T-helper 1 cell treated with Interleukin-12 subunit alpha and Interleukin-12 subunit beta and Interleukin-4 antibody, amounts not matched to agents 30 μg/mL and 1 μg/mL, for 36 hours (primary cell): ENCODE measurements around the gene ANKRD13B.

Experiments
- H3K27ac Mint-ChIP-seq: one replicate; pipeline ENCODE4 v1.8.0; 2021; ENCODE audit warnings: mild to moderate bottlenecking, mixed read lengths
- H3K27me3 Mint-ChIP-seq: one replicate; pipeline ENCODE4 v1.8.0; 2021; ENCODE audit warnings: low read depth, mixed read lengths
- H3K36me3 Mint-ChIP-seq: one replicate; pipeline ENCODE4 v1.8.0; 2021; ENCODE audit warnings: low read depth, mixed read lengths
- H3K4me1 Mint-ChIP-seq: one replicate; pipeline ENCODE4 v1.8.0; 2021; ENCODE audit warnings: low read depth, mixed read lengths
- H3K4me3 Mint-ChIP-seq: one replicate; pipeline ENCODE4 v1.8.0; 2021; ENCODE audit warnings: mild to moderate bottlenecking, moderate library complexity, mixed read lengths
- H3K9me3 Mint-ChIP-seq: one replicate; pipeline ENCODE4 v1.8.0; 2021; ENCODE audit warnings: mixed read lengths

The ANKRD13B gene

DNA sequence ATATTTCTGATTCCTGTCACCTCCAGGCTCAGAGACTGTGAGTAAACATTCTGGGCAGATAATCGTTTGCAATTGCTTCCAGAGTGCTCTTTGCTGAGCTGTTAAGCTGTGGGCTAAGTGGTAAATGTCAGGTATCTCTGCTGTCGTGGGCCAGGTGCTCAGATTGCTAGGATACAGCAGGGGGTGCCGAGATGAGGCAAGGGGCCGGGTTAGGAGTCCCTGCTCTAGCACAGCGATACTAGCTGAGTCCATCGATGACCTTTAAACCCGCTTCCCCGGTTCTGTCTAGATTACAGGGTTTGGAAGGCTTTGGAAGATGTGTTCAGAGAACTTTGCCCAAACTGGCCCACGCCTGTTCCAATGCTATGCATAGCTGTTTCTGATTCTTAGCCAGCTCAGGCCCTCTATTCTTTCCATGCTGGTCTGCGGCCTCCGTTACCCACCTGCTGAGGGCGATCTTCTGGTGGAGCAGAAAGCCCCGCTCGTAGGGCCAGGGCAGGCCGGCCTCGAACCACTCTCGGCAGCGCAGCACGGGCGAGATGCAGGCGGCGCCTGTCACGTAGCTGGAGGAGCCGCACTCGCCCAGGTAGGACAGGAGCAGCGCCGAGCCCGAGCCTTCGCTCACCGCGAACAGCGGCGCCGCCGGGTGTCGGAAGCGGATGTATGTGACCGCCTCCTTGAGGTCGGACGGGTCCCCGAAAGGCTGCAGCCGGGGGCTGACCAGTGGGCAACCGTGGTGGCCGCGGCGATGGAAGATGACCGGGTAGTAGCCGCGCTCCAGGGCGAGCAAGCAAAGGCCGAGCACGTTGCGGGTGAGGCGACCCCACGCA is 27.1 kb upstream of the ANKRD13B start:
- Mint-ChIP-seq H3K27ac (peak overlapping the region; percentile 89), H3K4me1 (peaks cover 29% of the 10 kb centered on the region), H3K36me3 (peaks cover 19% of the 10 kb centered on the region)

GRCh38 chr17:29566473-29567303 is 26.2 kb upstream of the ANKRD13B start, which contains the start of gene ABHD15:
Gene ABHD15 (minus strand): TSS chr17:29567037. CDS start chr17:29566966, 71 bp downstream.
- no peaks in the 10 kb centered on the region for H3K9me3 Mint-ChIP-seq
- H3K36me3 Mint-ChIP-seq = peaks cover 20% of the 10 kb centered on the region
- peaks cover 29% of the 10 kb centered on the region for H3K4me1 Mint-ChIP-seq
- H3K27ac Mint-ChIP-seq = peak within 1 kb of the TSS; percentile 97
- peak within 1 kb of the TSS; percentile 97 for H3K4me3 Mint-ChIP-seq
- H3K27me3 Mint-ChIP-seq = no peaks in the 10 kb centered on the region

More for the DNA sequence above, 27.1 kb upstream of the ANKRD13B start:
- Mint-ChIP-seq H3K4me3 (peak overlapping the region; percentile 89), H3K9me3 (no peaks in the 10 kb centered on the region), H3K27me3 (no peaks in the 10 kb centered on the region)

DNA sequence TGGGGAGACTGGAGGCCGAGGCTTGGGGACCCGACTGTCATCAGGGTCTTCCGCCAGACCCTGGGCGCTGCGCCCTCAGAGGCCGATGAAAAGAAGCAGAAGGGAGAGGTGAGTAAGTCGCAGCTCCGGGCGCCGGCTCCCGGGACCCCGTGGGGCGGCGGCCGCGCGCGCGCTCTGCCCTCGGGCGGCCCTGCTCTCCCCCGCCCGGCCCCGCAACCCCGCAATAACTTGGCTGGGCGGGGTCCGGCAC is 25.7 kb upstream of the ANKRD13B start:
- no peaks in the 10 kb centered on the region for H3K9me3 Mint-ChIP-seq

GRCh38 chr17:29567554-29568330 is 25.2 kb upstream of the ANKRD13B start:
- H3K4me1 Mint-ChIP-seq = peaks cover 29% of the 10 kb centered on the region

More for the DNA sequence above, 25.7 kb upstream of the ANKRD13B start:
- Mint-ChIP-seq H3K4me3 (peak overlapping the region; percentile 97), H3K36me3 (peaks cover 14% of the 10 kb centered on the region), H3K27ac (peak overlapping the region; percentile 97), H3K27me3 (no peaks in the 10 kb centered on the region), H3K4me1 (peaks cover 29% of the 10 kb centered on the region)

DNA sequence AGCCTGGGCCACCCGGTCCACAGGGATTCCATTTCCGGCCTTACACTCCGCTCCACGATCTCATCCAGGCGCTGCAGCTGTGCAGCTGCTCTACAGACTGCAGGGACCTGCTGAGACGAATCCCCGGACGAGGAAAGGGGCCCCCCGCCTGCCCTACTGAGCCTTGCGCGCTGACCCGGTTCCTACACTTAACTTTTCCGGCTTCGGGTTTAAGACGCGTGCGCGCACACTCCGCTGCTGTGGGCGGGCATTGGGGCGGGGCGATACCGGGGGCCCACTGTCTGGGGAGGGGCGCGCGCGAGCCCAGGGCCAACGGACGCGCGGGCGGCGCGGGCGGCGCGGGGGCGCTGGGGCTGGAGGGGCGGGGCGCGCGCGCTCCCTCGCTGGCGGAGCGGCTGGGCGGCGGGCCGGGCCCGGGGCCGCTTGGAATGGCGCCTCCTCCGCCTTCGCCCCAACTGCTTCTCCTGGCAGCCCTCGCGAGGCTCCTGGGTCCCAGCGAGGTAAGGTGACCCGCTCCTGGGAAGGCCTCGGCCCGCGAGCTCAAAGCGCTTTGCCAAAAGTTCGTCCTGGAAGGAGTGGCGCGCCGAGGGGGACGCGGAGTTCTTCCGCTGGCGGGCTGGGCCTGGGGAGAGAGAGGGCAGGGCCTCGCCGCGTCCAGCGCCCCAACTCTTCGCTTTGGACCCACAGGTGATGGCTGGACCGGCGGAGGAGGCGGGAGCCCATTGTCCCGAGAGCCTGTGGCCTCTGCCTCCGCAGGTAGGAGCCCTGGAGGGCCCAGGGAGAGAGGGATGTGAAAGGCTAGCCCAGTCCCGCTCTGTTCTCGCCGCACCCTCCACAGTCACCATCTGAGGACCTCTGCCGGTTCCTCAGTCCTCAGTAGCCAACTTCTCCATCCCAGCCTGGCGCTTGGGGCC is 24.3 kb upstream of the ANKRD13B start, which contains the start of gene TP53I13:
TP53I13 (plus strand) TSS at position 371 of the 914 bp plus-strand sequence; CDS start at position 429, 58 bp downstream.
- Mint-ChIP-seq H3K4me1 (peaks cover 29% of the 10 kb centered on the region), H3K4me3 (peak within 1 kb of the TSS; percentile 97), H3K27me3 (no peaks in the 10 kb centered on the region), H3K9me3 (no peaks in the 10 kb centered on the region), H3K36me3 (peaks cover 16% of the 10 kb centered on the region), H3K27ac (peak within 1 kb of the TSS; percentile 97)

More at GRCh38 chr17:29567554-29568330, 25.2 kb upstream of the ANKRD13B start:
- Mint-ChIP-seq H3K4me3 (peak overlapping the region; percentile 97), H3K9me3 (no peaks in the 10 kb centered on the region), H3K27me3 (no peaks in the 10 kb centered on the region), H3K36me3 (peaks cover 11% of the 10 kb centered on the region), H3K27ac (peak overlapping the region; percentile 97)

DNA sequence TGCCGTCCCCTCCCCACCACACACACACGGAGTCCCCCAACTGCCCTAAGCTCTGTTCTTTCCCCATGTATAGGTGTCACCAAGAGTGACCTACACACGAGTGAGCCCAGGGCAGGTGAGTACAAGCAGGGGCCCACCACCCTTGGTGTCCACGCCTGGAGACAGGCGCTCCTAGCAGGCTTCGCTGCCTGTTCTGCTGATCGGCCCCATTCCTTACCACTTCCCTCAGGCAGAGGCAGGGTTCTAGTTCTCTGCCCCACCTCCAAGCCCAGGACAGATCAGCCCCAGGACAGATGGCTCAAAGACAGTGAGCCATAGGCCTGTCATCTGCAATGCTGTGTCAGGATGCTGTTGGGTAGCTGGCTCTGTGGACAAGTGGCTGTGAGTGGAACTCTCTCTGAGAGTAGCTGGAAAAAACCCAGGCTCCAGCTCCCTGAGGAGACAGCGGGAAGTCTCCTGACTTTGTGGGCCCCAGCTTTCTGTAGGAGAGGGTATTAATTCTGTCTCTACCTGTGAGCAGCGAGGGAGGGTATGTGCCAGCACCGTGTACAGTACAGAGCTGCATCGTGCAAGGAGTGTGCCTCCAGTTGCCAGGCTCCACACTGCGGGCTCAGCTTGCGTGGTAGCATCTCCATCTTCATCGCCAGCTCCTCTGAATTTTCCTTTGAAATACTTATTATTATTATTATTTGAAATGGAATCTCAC is 23.5 kb upstream of the ANKRD13B start:
- H3K27ac Mint-ChIP-seq = peak overlapping the region; percentile 73
- no peaks in the 10 kb centered on the region for H3K27me3 Mint-ChIP-seq
- H3K4me3 Mint-ChIP-seq = peak overlapping the region; percentile 86
- H3K4me1 Mint-ChIP-seq = peaks cover 24% of the 10 kb centered on the region
- peaks cover 12% of the 10 kb centered on the region for H3K36me3 Mint-ChIP-seq
- H3K9me3 Mint-ChIP-seq = no peaks in the 10 kb centered on the region

GRCh38 chr17:29570521-29570920 is 22.4 kb upstream of the ANKRD13B start:
- Mint-ChIP-seq H3K4me1 (peaks cover 20% of the 10 kb centered on the region), H3K27ac (no peak overlapping the region), H3K4me3 (peak overlapping the region; percentile 59), H3K9me3 (no peaks in the 10 kb centered on the region), H3K27me3 (no peaks in the 10 kb centered on the region), H3K36me3 (peaks cover 16% of the 10 kb centered on the region)

GRCh38 chr17:29571486-29571882 is 21.4 kb upstream of the ANKRD13B start:
- H3K36me3 Mint-ChIP-seq = peaks cover 16% of the 10 kb centered on the region
- no peaks in the 10 kb centered on the region for H3K27me3 Mint-ChIP-seq
- peaks cover 13% of the 10 kb centered on the region for H3K4me1 Mint-ChIP-seq
- no peak overlapping the region for H3K27ac Mint-ChIP-seq
- no peak overlapping the region for H3K4me3 Mint-ChIP-seq
- H3K9me3 Mint-ChIP-seq = no peaks in the 10 kb centered on the region

DNA sequence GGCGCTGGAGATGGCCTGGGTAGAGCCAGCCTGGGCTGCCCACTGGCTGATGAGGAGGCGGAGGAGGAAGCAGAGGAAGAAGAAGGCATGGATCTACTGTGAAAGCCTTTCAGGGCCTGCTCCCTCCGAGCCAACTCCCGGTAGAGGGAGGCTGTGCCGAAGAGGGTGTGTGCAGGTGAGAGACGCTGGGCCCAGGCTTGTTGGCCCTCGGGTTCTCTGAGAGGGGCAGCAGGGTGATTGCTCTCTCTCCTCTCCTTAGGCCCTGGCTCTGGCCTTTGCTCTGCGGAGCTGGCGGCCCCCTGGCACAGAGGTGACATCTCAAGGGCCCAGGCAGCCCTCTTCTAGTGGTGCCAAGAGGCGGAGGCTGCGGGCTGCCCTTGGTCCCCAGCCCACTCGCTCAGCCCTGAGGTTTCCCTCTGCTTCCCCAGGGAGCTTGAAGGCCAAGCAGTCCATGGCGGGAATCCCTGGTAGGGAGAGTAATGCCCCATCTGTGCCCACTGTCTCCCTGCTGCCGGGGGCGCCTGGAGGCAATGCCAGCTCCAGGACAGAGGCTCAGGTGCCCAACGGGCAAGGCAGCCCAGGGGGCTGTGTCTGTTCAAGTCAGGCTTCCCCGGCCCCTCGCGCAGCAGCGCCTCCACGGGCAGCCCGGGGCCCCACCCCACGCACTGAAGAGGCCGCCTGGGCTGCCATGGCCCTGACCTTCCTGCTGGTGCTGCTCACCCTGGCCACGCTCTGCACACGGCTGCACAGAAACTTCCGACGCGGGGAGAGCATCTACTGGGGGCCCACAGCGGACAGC is 20.9 kb upstream of the ANKRD13B start:
- Mint-ChIP-seq H3K36me3 (peaks cover 16% of the 10 kb centered on the region), H3K4me1 (peaks cover 13% of the 10 kb centered on the region), H3K27me3 (no peaks in the 10 kb centered on the region), H3K4me3 (no peak overlapping the region), H3K9me3 (no peaks in the 10 kb centered on the region), H3K27ac (no peak overlapping the region)

- Mint-ChIP-seq H3K27ac (no peak overlapping the region), H3K27me3 (no peaks in the 10 kb centered on the region), H3K9me3 (no peaks in the 10 kb centered on the region), H3K36me3 (peaks cover 20% of the 10 kb centered on the region), H3K4me1 (peaks cover 13% of the 10 kb centered on the region), H3K4me3 (no peak overlapping the region)
Observed at GRCh38 chr17:29572691-29573557, 20.0 kb upstream of the ANKRD13B start.

GRCh38 chr17:29573558-29573869 is 19.4 kb upstream of the ANKRD13B start:
- Mint-ChIP-seq H3K27me3 (no peaks in the 10 kb centered on the region), H3K9me3 (no peaks in the 10 kb centered on the region), H3K36me3 (peaks cover 24% of the 10 kb centered on the region), H3K4me1 (peaks cover 10% of the 10 kb centered on the region), H3K4me3 (no peak overlapping the region), H3K27ac (no peak overlapping the region)
